GM18520 (cell line): ENCODE results near the gene TEX13C.
A peak's percentile ranks its signal among the peaks of the same experiment; 100 is the strongest.
"Not testable (repeated sequence)": the region's sequence is repeated elsewhere in the genome, so short reads cannot be mapped to it uniquely, and the experiment has no call there.

Experiments used
- ATAC-seq: cut with Tn5 transposase; IDR thresholded peaks from one replicate; pipeline ENCODE4 v1.9.1; 2021; ENCODE audit not compliant: unreplicated experiment

Gene TEX13C

DNA sequence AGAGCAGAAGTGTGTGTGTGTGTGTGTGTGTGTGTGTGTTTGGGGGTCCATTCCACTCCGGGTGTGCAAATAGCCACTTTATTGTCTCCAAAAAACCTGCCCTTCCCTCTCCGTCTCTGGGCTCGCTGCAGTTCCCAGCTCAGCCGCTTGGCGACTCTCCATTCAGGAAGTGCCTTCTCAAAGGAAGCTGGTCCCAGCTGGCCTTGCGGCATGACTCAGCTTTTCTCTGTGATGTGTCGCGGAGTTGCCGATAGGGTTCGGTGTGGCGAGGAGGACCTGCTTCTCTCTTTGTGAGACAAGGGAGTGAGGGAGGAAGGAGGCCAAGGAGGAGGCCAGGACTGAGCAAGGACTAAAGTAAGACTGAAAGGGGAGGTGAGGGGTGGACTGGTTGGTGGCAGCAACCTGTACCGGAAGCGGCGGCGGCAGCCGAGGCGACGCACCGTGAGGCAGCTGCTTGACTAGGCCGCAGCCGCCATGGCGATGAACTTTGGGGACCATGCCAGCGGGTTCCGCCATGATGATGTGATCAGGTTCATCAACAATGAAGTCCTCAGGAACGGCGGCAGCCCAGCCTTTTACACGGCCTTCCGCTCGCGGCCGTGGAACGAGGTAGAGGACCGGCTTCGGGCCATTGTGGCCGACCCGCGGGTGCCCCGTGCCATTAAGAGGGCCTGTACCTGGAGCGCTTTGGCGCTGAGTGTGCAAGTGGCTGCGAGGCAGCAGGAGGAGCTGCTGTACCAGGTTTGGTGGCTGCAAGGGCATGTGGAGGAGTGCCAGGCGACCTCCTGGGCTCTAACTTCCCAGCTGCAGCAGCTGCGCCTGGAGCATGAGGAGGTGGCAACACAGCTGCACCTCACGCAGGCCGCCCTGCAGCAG is at the start of gene TEX13C:
Gene TEX13C (plus strand): TSS at position 226 of the 876 bp plus-strand sequence. CDS start 249 bp downstream, at position 475.
- ATAC-seq: no peak

DNA sequence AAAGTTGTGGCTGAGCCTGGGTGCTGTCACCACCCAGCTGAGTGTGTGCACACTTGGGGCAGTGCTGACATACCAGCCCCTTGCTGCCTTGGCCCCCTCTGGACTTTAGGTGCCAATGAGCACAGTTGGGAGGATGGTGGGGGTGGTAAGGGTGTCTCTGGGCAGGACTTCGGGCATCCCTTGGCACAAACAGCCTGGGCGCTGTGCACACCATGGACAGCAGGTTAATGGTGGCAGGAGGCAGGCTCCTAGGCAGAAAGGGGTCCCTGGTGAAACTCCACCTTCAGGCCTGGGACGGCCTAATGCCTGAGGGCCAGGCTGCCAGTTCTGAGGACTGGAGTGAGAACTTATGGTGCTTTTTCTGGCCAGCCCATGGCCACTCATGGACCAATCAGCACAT is 32.4 kb upstream of the TEX13C start:
- no peak for ATAC-seq

DNA sequence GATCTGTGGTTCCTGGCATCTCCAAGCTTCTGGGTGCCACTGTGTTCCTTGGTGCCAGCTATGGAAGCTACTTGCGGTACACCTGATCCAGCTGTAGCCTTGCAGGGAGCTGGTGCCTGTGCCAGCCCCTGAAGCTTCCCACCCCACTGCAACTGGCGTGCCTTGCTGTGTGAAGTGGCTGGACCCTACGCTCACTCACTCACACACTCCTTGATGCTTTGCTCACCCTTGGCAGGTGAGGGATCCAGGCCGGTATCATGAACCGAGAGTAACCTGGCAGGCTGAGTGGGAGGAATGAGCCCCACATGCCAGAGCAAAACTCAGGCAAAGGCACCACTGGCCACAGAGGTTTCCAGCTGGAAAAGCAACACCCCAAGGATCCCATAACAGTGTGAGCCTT is 31.3 kb upstream of the TEX13C start:
- no peak for ATAC-seq

DNA sequence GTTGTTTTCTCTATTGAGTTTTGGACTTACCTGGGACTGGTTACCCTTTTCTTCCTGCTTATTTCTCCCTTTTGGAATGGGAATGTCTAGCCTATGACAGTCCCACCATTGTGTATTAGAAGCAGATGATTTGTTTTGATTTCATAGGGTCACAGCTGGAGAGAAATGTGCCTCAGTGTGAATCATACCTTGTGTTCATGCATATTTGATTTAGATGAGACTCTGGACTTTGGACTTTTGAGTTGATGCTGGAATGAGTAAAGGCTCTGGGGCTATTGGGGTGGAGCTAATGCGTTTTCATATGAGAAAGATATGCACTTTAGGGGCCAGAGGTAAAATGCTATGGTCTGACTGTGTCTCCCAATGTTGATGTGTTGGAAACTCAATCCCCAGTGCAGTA is 30.5 kb upstream of the TEX13C start:
- ATAC-seq: no peak

DNA sequence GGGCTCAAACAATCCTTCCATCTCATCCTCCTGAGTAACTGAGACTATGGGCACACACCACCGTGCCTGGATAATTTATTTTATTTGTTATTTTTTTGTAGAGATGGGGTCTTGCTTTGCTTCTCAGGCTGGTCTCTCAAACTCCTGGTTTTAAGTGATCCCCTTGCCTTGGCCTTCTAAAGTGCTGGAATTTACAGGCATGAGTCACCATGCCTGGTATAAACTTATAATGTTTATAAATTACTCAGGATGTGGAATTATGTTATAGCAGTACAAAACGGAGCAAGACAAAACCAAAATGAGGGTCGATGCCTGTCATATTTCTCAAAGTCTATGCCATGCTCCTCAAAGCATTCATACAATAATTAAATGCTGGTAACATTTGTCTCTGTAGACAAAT is 29.8 kb upstream of the TEX13C start:
- ATAC-seq: no peak

DNA sequence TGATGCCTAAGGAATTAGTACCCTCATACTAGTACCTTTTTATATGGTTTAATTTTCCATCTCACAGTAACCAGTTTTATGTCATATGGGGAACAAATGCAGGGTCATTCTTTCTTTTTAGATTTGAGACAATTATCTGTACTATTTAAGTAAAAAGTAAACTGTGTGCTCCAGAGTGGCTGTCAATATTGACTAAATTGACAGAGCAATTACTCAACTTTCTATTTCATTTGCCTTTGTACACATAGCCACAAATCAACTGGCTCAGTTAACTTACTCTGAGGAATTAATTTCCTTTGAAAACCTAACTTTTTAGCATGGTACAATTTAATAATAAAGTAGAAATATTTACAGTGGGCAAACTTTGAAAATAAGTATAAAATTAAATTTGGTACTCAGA is 28.5 kb upstream of the TEX13C start:
- ATAC-seq: no peak

DNA sequence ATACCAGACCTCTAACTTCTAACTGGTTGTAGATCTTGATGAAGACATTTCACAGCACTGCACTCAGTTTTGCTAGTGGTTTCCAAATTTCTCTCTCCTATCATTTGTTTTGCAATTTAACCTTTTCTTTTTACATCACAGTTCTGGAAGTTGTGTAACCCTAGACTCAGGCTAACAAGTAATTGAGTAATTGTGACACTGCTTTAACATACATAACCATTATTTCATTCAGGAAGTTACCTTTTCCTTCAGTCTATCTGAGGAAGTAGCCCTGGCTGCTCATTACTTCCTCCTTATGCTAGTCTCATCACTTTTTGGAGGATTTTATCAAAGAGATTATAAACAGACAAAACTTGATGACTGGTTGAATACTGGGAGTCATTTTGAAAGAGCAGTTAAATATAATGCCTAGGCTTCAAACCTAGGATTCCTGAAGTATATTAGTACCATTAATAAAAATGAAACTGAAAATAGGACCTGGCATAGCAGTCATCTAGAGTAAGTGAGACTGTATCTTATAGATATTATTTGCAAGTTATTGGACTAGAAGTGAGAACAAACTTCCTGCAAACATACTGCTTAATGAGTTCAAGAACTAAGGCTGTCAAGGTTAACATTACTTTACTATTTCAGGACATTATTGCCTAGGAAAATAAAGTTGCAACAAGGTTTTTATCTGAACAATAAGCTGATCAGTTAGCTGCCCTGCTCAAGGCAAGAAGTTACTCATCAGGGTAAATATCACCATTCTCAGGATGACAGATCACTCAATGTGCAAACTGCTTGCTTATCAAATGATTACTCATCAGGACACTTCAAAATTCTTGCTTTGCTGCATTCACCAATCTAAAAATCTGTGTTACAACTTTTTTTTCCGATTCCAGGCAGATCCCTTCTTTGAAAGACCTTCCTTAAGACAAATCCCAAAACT is 25.6 kb upstream of the TEX13C start:
- ATAC-seq: peak; percentile 41

DNA sequence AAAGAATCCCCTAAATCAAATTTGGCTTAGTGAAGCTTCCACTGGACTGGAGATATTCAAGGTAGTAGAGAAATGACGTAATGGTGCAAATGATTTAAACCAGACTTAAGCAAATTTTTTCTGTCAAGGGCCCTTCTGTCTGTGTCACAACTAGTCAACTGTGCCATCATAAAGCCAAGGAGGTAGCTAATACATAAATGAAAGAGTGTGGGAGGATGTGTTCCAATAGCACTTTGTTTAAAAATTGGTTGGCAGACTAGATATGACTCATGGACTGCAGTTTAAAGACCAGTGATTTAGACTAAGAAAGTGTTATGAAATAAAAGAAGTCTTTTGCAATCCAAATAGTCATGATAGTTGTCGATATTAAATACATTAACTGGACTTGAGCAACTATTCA is 24.3 kb upstream of the TEX13C start:
- peak; percentile 82 for ATAC-seq

DNA sequence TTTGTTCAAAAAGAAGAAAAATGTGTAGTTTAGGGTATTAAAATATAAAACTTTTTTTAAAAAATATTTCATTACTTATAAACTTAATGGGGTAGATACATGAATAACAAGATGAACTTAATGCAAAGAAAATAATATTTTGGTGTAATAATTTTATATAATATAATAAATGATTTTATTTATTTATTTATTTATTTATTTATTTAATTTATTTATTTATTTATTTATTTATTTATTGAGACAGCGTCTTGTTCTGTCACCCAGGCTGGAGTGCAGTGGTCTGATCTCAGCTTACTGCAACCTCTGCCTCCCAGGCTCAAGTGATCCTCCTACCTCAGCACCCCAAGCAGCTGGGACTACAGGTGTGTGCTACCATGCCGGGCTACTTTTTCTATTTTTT is 20.8 kb upstream of the TEX13C start:
- ATAC-seq: no peak

DNA sequence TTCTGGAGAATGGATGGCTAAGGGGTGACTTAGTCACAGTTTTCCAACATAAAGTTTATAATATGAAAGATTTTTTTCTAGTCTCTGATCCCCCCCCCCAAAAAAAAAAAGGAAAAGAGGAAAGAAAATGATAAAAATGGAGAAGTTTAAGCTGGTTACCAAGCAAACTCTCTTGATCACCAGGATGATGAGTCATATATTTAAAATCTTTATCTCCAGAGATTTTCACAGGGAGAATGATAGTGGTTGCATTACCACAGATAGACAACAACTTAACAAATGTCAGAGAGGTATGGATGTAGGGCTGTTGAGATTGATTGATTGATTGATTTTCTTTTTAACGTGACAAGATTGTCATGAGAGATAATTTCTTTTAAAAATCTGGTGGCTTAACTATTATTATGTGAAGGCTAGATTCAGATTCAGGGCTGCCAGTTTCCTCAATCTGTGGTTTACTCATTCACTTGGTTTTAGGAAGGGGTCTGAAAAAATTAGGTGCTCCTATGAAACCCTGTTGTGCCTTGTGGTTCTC is 13.3 kb upstream of the TEX13C start:
- no peak for ATAC-seq

DNA sequence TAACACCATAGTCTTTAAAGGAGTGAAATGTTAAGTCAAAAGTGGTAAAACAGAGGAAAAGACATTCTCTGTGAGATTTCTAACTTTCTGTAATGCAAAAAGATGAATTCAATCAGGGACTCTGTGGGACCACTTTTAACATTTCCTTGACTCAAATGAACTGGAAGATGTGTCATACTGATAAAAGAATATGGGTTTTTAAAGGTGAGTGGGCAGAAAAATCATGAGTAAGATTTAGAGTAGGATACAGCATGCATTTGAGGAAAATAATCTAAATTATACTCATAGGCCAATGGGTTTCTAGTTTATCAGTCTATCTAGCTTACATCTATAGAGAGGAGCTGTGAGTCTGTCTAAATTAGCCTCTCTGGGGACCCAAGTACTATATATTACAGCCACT is 11.0 kb upstream of the TEX13C start:
- ATAC-seq: no peak

DNA sequence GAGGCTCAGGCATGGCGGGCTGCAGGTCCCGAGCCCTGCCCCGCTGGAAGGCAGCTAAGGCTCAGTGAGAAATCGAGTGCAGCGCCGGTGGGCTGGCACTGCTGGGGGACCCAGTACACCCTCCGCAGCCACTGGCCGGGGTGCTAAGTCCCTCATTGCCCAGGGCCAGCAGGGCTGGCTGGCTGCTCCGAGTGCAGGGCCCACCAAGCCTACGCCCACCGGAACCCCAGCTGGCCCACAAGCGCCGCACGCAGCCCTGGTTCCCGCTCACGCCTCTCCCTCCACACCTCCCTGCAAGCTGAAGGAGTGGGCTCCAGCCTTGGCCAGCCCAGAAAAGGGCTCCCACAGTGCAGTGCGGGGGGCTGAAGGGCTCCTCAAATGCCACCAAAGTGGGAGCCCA is 505 bp upstream of the TEX13C start:
- ATAC-seq: not testable (repeated sequence)

DNA sequence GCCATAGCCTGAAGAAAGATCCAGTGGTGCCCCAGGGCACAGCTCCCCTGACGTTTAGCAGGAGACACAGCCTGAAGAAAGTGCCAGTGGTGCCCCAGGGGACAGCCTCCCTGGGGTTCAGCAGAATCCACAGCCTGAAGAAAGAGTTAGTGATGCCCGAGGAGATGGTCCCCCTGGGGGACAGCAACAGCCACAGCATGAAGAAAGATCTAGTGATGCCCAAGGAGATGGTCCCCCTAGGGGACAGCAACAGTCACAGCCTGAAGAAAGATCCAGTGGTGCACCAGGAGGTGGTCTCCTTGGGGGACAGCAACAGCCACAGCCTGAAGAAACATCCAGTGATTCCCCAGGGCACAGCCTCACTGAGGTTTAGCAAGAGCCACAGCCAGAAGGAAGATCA is 2.8 kb downstream of the TEX13C start:
- no peak for ATAC-seq

DNA sequence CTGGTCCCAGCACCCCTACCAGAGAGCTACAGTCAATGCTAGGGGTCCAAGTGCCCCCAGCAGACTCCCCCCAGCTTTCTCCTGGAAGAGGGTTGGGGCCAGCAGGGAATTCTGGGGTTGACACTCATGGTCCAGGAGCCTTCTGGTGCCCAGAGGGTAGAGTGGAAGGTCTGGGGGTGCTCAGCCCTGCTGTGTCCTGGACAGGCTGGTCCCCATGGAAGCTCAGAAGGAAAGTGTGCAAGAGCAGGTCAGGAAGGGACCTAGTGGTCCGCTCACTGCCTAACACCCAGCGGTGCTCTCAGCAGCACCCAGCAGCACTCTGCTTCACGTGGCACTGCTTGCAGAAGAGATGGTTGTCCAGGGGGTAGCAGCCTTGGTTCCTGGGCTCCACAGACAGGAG is 6.9 kb downstream of the TEX13C start:
- ATAC-seq: no peak

DNA sequence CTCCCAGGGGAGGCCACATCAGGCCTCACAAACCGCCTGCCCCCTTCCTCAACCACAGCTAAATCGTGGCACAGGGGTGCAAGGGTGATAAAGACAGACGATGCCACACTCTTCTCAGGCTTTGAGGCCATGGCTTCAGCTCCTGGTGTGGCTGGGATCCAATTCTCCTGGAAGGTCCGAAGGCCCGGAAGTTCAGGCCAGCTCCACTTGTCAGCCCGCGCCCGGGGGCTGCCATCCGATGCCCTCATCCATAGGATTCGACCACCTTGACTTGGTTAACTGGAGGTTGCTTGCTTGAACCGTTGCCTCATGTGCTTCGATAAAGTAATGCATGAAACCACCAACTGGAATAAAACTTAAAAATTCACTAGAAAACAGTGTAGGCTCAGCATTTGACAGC is 8.2 kb downstream of the TEX13C start:
- no peak for ATAC-seq

DNA sequence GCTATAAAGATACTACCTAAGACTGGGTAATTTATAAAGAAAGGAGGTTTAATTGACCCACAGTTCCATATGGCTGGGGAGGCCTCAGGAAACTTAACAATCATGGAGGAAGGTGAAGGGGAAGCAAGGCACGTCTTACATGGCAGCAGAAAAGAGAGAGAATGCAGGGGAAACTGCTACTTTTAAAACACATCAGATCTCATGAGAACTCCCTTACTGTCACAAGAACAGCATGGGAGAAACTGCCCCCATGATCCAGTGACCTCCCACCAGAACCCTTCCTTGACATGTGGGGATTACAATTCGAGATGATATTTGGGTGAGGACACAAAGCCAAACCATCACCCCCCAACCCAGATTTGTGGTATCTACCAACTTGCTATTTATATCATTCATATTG is 13.9 kb downstream of the TEX13C start:
- no peak for ATAC-seq

DNA sequence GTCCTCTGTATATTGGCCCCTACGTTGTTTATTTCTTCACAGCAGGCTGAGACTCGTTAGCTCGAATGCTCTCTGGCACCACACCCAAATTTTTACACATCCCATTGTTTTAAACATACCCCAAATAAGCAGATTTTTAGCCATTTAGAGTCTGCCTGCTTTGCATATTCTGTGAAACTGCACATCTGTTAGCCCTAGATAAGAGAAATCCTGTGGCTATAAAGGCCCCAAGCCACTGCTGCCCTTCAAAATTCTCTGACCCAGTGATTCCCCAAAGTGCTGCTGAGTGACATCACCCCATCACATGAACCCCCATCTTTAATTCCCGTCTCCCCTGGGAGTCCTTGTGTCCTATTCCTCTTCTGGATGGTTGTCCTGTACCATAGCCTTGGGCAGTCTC is 20.8 kb downstream of the TEX13C start:
- ATAC-seq: no peak

DNA sequence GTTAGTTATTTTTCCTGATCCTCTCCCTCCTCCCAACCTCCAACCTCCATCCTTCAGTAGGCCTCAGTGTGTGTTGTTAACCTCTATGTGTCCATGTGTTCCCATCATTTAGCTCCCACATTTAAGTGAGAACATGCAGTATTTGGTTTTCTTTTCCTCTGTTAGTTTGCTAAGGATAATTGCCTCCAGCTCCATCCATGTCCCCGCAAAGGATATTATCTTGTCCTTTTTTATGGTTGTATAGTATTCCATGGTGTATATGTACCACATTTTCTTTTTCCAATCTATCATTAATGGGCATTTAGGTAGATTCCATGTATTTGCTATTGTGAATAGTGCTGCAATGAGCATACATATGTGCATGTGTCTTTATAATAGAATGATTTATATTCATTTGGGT is 54.5 kb downstream of the TEX13C start:
- no peak for ATAC-seq
